ENCODE results near the gene NACC2.

NACC2 gene

GRCh38 chr9:136091582-136092352 lies 3.3 kb downstream of the NACC2 start:
- DNase-seq, result no peak

DNA sequence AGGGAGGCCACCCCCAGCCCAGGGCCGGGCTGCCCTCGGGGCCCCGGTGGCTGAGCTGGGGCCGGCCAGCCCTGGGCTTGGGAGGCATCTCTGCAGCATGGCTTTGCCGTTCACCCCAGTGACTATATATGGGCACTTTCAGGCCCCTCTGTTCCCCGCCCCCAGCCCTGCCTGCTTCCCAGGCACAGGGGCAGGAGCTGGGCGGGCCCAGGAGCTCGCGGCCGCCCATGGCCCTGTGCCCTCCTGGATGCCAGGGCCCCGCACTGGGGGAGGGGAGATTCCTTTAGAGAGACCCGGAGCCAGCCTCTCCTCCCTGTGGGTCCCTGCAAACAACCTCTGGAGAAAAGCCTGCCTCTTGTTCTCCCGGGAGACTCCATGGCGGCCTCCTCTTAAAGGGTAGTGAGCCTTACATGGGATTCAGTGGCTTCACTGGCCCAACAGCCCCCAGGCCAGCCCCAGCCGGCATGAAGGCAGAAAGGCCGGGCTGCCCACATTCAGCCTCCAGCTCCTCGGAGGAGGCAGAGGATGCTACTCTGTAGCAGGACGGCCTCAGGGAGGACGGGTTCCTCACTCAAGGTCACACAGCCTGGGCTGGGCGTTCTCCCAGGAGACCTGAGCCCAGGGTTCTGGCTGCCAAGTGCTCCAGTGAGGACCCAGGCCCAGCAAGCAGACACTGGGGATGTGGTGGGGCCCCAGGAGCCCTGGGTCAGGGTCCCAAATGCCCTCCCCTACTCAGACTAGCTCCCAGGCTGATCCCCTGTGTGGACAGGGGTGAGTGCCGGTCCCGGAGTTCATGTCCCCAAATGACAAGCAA lies 4.1 kb downstream of the NACC2 start:
- DNase-seq, result no peak

DNA sequence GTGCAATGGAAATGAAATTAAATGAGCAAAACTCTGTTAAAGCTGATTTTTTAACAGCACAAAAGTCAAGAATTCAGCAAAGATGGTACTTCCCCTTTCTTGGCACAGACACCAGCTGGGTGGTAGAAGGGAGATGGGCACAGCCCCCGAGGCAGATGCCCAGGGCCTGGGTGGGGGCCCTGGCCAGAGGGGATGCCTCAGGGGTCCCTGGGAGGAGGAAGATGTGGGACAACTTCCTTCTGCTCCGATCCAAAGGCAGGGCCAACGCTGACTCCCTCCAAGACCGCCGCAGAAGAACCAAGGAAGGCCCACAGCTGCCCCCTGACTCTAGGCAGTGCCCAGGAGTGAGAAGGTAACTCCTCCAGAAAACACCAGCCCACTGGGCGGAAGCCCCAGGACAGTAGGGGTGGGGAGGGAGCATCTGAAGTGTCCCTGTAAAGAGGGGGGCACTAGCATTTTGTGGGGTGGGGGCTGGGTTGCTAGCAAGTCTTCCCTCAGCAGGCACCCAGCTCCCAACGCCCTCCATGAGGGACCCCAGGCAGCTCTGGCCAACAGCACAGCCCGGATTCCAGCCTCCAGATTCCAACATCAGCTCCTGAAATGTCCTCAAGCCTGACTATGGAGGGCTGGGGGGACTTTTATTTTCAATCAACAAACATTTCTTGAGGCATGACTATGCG lies 4.9 kb downstream of the NACC2 start:
- no peak for DNase-seq

GRCh38 chr9:136089697-136090045 lies 5.4 kb downstream of the NACC2 start:
- DNase-seq, result no peak

GRCh38 chr9:136088939-136089696 lies 6.0 kb downstream of the NACC2 start:
- DNase-seq, result no peak

DNA sequence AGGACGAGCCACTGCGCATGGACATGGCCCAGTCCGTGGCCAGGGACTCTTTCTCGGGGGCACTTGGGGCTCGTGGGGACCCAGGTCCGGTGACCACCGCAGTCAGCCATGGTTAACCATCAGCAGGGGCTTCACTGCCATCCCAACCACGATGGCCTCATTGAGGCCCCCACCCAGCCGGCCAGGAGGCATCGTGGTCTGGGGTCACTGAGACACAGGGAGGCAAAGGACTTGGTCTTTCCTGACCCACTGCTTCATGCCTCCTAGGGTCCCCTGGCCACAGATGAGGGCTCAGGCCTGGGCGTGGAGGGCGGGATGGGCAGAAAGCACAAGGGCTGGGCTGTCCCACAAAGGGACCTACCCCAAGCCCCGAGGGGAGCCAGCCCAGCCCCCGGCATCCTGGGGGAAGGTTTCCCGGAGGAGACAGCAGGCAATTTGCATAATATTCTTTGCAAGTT lies 6.6 kb downstream of the NACC2 start:
- no peak for DNase-seq

DNA sequence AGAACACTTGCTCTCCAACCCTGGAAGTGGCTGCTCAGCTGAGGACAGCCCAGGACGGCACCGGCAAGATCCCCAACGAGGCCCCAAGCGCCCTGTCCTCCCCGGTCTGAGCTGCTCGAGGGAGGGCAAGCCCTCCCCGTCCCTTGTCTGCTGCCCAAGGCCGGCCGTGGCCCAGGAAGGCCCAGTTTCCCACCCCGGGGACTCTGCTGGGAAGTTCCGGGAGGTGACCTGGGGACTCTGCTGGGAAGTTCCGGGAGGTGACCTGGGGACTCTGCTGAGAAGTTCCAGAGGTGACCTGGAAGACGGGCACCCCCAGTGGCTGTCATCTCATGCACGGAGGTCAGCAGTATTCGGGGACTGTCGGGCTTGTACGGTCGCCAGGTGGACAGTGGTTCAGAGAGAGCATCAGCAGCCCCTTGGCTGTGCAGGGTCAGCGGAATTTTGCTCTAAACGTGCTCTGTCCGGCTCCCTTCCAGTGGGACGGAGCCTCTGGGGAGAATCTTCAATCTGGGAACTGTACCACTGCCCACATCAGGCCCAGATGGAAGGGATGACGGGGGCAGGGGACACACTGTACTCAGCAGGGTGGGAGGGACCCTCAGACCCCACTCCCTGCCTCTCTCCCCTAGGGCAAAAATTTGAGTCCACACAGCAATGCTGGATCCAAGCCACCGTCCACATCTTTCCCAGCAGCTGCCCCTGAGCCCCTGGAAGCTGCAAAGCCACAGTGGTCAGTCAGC lies 7.2 kb downstream of the NACC2 start:
- no peak for DNase-seq

DNA sequence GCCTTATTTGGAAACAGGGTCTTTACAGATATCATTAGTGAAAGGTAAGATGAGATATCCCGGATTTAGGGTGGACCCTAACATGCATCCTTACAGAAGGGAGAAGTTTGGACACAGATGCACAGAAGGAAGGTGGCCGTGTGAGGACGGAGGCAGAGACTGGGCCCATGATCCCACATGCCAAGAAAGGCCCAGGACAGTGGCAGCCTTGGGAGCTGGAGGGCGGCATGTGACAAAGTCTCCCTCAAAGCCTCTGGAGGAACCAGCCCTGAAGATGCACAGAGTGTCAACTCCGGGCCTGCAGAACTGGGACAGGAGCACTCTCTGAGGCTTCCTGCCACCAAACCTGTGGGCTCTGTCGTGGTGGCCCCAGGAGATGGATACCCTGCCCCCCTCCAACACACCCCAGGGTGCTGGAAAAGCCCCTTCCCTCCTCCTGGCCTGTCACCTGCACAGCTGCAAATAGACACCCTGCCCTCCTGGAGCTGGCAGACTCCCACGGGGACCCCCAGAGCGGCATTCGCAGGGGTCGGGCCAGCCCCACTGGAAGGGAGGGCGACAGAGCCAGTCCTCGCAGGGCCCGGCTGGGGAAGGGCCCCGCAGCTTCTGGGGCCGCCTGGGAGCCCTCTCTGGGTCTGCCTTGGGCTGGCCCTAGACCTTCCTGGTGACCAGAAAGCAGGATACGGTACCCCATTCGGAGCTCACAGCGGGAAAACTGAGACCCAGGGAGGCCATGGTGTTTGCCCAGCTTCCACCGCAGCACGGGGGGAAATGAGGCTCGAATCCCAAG lies 7.9 kb downstream of the NACC2 start:
- DNase-seq, result no peak

- no peak for DNase-seq
These were observed 8.7 kb downstream of the NACC2 start for GRCh38 chr9:136086213-136086881.

DNA sequence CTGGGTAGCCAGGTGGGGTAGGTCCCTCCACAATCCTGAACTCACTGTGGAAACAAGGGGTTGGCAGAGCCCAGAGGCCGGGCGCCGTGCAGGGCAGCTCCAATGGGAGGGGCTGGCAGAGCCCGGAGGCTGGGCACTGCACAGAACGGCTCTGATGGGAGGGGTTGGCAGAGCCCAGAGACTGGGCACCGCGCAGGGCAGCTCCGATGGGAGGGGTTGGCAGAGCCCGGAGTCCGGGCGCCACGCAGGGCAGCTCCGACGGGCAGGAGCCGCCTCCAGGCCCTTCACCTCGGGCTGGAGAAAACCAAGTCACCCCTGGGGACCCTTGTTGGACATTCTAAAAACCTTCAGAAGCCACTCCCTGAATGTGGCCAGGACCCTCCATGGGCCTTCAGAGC lies 9.3 kb downstream of the NACC2 start:
- no peak for DNase-seq

DNA sequence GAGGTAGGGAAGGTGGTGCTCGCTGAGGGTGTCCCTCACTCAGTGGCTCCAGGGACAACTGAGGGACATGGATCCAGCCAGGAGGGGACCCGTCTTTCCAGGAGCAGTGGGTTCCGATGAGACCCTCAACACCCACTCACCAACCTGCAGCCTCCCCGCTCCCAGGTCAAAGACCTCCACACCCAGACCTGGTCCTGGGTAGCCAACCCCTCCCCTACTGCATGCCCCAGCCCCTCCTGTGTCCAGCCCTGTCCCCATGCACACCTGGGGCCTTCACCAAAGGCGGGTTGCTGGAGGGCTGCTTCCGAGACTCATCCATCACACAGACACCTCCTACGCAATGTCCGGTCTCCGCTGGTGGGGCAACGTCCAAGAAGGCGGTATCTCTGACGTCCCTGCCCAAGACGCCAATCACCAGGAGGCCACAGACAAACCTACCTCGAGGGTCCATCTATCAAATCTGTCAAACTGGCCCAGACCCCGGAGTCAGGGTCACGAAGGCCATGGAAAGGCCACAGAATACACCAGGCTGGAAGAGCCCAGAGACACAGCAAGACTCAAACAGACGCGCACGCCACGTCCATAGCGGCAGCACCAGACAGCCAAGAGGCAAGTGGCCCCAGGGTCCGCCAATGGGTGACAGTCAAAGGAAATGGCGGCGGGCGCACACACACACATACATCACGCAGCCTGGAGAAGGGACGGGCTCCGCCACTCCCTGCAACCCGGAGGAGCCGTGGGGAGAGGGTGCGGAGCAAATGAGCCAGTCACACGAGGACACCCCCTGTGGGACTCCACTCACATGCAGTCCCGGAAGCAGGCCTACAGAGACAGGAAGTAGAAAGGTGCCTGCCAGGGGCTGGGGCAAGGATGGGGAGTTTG lies 10.8 kb downstream of the NACC2 start:
- DNase-seq, result no peak

DNA sequence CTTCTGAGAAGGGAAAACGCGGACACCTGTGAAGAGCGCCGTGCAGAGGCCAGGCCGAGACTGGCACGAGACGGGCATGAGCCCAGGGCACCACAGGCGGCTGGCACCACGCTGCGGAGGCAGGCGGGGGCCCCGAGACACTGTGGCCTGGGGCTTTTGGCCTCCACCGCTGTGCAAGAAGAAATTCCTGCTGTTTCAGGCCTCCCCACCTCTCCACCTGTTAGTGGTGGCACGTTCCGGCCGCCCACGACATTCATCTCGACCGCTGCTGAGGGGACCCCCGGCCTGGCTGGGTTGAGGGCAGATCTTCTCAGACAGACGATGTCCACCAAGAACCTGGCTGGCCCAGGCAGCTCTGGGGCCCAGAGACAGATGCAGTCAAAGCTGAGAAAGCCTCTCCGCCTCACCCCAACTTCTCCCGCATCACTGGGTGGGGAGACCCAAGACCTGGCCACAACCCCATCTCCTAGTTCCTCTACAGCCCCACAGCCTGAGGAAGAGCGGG lies 11.5 kb downstream of the NACC2 start:
- no peak for DNase-seq

GRCh38 chr9:136082496-136083361 lies 12.4 kb downstream of the NACC2 start:
- DNase-seq, result no peak

DNA sequence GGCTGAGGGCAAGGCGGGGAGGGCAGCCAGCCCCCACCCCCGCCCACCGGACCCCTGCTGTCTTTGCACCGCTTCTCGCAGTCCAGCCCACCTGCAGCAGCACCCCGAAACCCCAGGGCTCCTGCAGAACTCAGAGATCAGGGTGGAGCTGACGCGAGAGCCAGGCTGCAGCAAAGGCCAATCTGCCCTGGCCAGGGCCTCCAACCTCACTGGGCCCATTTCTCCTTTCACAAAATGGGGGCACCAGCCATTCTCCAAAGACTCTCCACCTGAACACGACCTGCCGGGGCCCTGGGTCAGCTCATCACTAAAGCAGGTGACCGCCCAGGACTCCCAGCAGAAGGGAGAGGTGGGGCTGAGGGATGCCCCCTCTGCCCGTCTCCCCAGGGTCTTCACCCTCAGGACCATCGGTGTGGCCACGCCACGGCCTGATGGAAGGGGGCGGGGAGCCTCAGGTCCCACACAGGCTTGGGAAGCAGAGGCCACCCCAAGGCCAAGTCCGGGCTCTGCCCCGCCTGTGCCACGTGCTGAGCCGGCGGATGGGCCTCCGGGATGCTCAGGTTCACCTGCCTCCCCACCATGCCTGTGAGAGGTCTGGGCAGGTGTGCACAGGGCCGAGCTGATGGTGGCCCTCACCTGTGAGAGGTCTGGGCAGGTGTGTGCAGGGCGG lies 13.1 kb downstream of the NACC2 start:
- DNase-seq, result no peak

DNA sequence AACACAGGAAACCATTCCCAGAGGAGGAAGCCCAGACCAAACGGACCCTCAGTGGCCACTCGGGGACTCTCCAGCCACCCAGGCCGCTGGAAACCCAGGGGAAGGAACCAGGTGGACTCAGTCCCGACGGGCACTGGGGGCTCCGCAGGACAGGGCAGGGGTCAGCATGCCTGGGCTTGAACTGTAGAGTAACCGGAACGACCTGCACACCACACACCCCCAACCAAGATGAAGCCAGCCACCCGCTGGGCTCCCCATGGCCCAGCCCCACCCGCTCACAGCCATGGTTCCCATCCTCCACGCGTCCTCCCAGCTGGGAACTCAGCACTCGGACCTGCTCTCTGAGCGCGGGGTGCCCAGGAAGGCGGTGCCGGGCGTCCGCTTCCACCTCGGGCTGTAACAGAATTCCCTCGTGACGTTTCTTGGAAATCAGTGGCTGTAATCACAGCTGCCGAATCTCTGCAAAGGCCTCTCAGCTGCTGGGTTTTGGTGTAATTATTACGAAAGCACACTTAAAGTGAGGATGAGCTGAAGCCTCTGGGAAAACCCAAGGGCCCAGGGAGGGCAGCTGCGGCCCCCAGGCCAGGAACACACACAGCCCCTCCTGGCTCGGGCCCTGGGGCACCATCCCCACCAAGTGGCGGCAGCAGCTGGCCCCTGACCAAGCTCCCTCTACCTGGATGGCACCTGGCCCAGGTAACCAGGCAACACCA lies 13.8 kb downstream of the NACC2 start:
- DNase-seq, result no peak

- no peak for DNase-seq
These were observed 14.4 kb downstream of the NACC2 start for GRCh38 chr9:136080716-136081112.

DNA sequence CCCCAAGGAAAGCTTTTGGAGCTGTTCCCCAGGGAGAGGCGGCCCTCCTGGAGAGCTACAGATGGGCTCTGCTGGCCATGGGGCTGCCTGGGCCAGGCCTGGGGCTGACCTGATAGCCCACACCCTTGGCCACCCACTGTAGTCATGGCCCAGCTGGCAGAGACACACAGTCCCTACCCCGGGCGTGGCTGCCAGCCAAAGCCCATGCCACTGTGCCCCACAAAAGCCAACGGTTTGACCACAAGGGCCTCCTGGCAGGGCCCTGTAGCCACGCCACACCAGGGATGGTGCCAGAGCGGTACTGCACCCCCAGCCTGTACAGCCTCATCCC lies 15.2 kb downstream of the NACC2 start:
- no peak for DNase-seq
